ENCODE results near the gene LHFPL6.

LHFPL6 gene

DNA sequence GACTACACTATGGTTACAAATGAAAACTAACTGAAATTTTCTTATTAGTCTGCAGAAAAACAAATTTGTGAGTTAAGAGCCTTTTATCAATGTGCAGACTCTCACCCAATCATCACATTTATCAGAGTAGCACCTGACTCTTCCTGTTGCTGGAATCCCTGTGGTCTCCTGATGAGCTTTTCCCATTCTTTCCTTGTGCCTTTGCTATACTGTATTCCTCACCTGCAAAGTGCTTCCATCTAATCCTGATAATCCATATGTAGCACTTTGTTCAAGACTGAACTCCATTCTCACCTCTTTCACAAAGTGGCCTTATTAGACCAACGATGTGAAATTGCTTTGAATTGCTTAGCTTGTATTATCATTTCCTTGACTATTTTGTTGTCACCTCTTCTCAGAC, 225.3 kb downstream of the LHFPL6 start:
- H3K27me3 ChIP-seq, result no peaks in the 10 kb centered on the region
- TF ChIP-seq, protein P1, sequence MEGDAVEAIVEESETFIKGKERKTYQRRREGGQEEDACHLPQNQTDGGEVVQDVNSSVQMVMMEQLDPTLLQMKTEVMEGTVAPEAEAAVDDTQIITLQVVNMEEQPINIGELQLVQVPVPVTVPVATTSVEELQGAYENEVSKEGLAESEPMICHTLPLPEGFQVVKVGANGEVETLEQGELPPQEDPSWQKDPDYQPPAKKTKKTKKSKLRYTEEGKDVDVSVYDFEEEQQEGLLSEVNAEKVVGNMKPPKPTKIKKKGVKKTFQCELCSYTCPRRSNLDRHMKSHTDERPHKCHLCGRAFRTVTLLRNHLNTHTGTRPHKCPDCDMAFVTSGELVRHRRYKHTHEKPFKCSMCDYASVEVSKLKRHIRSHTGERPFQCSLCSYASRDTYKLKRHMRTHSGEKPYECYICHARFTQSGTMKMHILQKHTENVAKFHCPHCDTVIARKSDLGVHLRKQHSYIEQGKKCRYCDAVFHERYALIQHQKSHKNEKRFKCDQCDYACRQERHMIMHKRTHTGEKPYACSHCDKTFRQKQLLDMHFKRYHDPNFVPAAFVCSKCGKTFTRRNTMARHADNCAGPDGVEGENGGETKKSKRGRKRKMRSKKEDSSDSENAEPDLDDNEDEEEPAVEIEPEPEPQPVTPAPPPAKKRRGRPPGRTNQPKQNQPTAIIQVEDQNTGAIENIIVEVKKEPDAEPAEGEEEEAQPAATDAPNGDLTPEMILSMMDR (IDR thresholded peaks at IDR 0.05), result no peak
- no peaks in the 10 kb centered on the region for H3K36me3 ChIP-seq
- no peak overlapping the region for H3K4me3 ChIP-seq (ENCODE audit: low read depth in 1 of 2, low read length in 1 of 2)
- H3K27ac ChIP-seq, result no peak overlapping the region
- H3K4me1 ChIP-seq (ENCODE audit: control insufficient read depth in 1 of 2, insufficient read depth in 1 of 2, low read depth in 1 of 2, low read length in 1 of 2), result no peaks in the 10 kb centered on the region
- no peaks in the 10 kb centered on the region for H3K9me3 ChIP-seq

DNA sequence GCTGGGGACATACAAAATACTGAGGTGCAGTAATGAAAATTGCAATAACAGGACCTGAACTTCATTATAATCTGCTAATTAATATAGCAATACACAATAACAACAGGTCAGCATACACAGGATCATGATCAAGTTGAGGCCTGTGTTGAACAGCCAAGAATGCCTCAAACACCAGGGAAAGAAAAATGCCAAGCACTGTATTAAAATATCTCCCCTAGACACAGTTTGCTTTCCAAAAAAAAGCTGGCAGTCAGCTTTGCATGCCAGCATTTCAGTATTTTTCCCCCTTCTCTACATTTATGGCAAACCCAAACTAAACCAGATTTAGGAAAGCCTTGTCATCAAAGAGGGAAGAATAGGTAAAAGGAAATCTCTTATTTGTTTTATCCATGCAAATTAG, 226.9 kb downstream of the LHFPL6 start:
- H3K36me3 ChIP-seq, result no peaks in the 10 kb centered on the region
- H3K27ac ChIP-seq, result no peak overlapping the region
- H3K9me3 ChIP-seq, result no peaks in the 10 kb centered on the region
- H3K4me3 ChIP-seq (ENCODE audit: low read depth in 1 of 2, low read length in 1 of 2), result no peak overlapping the region
- H3K27me3 ChIP-seq, result no peaks in the 10 kb centered on the region
- TF ChIP-seq, protein P1 (IDR thresholded peaks at IDR 0.05), result no peak
- H3K4me1 ChIP-seq (ENCODE audit: control insufficient read depth in 1 of 2, insufficient read depth in 1 of 2, low read depth in 1 of 2, low read length in 1 of 2), result no peaks in the 10 kb centered on the region

- TF ChIP-seq, protein P1 (IDR thresholded peaks at IDR 0.05), result no peak
- Histone ChIP-seq H3K27ac (no peak overlapping the region), H3K4me3 (ENCODE audit: low read depth in 1 of 2, low read length in 1 of 2) (no peak overlapping the region), H3K4me1 (ENCODE audit: control insufficient read depth in 1 of 2, insufficient read depth in 1 of 2, low read depth in 1 of 2, low read length in 1 of 2) (no peaks in the 10 kb centered on the region), H3K27me3 (no peaks in the 10 kb centered on the region), H3K36me3 (no peaks in the 10 kb centered on the region), H3K9me3 (no peaks in the 10 kb centered on the region)
Observed at GRCh38 chr13:39375601-39376000, 227.4 kb downstream of the LHFPL6 start.

DNA sequence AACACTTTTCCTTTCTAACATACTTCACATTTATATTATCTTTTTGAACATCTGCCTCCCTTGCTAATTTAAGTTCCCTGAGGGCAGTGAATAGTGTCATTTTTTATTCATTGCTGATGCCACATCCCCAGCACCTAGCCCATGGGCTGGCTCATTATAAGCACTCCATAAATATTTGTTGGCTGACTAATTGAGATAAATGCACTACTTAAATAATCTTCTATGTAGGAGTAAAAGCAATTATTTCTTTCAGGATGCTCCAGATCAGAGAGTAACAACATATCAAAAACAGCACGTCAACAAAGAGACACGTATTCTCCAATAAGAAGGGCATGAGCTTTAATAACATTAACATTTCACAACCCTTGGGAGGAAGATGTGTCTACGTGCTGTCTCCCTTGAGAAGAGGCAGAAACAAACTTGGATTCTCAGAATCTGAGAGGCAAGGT, 228.2 kb downstream of the LHFPL6 start:
- Histone ChIP-seq H3K27ac (no peak overlapping the region), H3K4me1 (ENCODE audit: control insufficient read depth in 1 of 2, insufficient read depth in 1 of 2, low read depth in 1 of 2, low read length in 1 of 2) (no peaks in the 10 kb centered on the region), H3K9me3 (no peaks in the 10 kb centered on the region), H3K4me3 (ENCODE audit: low read depth in 1 of 2, low read length in 1 of 2) (no peak overlapping the region), H3K36me3 (no peaks in the 10 kb centered on the region), H3K27me3 (no peaks in the 10 kb centered on the region)
- TF ChIP-seq, protein P1 (IDR thresholded peaks at IDR 0.05), result no peak

- no peaks in the 10 kb centered on the region for H3K36me3 ChIP-seq
- no peak overlapping the region for H3K4me3 ChIP-seq (ENCODE audit: low read depth in 1 of 2, low read length in 1 of 2)
- H3K9me3 ChIP-seq, result no peaks in the 10 kb centered on the region
- TF ChIP-seq, protein P1 (IDR thresholded peaks at IDR 0.05), result no peak
- H3K27ac ChIP-seq, result no peak overlapping the region
- no peaks in the 10 kb centered on the region for H3K4me1 ChIP-seq (ENCODE audit: control insufficient read depth in 1 of 2, insufficient read depth in 1 of 2, low read depth in 1 of 2, low read length in 1 of 2)
- no peaks in the 10 kb centered on the region for H3K27me3 ChIP-seq
Observed at GRCh38 chr13:39373145-39373544, 229.8 kb downstream of the LHFPL6 start.

DNA sequence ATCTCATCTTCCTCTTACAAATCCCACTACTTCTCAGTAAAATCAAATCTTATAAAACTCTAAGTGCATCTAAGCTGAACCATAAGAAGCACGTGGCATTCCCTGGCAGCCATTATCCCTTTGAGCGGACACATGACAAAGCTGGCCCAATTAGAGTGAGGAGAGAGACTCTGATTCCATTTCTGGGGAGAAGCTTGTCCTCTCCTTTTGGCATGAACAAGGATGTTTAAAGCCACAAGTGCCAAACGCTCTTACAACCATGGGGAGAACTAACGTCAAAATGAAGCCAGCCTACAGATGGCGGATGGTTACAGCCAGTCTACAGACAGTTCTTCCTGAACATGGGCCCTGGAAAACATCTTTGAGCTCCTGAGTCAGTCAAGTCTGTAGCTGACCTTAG, 231.3 kb downstream of the LHFPL6 start:
- Histone ChIP-seq H3K36me3 (no peaks in the 10 kb centered on the region), H3K9me3 (no peaks in the 10 kb centered on the region), H3K27ac (no peak overlapping the region), H3K27me3 (no peaks in the 10 kb centered on the region), H3K4me3 (ENCODE audit: low read depth in 1 of 2, low read length in 1 of 2) (no peak overlapping the region), H3K4me1 (ENCODE audit: control insufficient read depth in 1 of 2, insufficient read depth in 1 of 2, low read depth in 1 of 2, low read length in 1 of 2) (no peaks in the 10 kb centered on the region)
- TF ChIP-seq, protein P1 (IDR thresholded peaks at IDR 0.05), result no peak
